Trophoblast cell (in vitro differentiated cells and primary cell): ENCODE measurements around the gene TC2N.
A peak's percentile ranks its signal among the peaks of the same experiment; 100 is the strongest.

ENCODE experiments used
- DNase-seq, 2 donors: peaks; one replicate each; pipeline ENCODE4 v3.0.0-alpha.2; 2016
- H2AFZ ChIP-seq: 2 replicates; pipeline ENCODE4 v1.6.1; 2013; ENCODE audit warnings: low read length, moderate library complexity, mild to moderate bottlenecking; ENCODE audit not compliant: insufficient read depth, poor library complexity
- H2AK5ac ChIP-seq: 2 replicates; pipeline ENCODE4 v1.6.1; 2013; ENCODE audit warnings: mild to moderate bottlenecking, low read length
- H2BK120ac ChIP-seq: 2 replicates; pipeline ENCODE4 v1.6.1; 2013; ENCODE audit warnings: low read length, mild to moderate bottlenecking, moderate library complexity; ENCODE audit not compliant: insufficient read depth, poor library complexity
- H2BK12ac ChIP-seq: 2 replicates; pipeline ENCODE4 v1.6.1; 2013; ENCODE audit warnings: mild to moderate bottlenecking, low read length, moderate library complexity
- H2BK5ac ChIP-seq: 2 replicates; pipeline ENCODE4 v1.6.1; 2013; ENCODE audit warnings: low read length, low read depth, moderate library complexity, mild to moderate bottlenecking; ENCODE audit not compliant: poor library complexity
- H3K14ac ChIP-seq: 2 replicates; pipeline ENCODE4 v1.6.1; 2013; ENCODE audit warnings: mild to moderate bottlenecking, low read length
- H3K18ac ChIP-seq: 2 replicates; pipeline ENCODE4 v1.6.1; 2013; ENCODE audit warnings: mild to moderate bottlenecking, low read length
- H3K23ac ChIP-seq: 2 replicates; pipeline ENCODE4 v1.6.1; 2013; ENCODE audit warnings: low read length
- H3K27ac ChIP-seq: 2 replicates; pipeline ENCODE4 v1.5.1; 2013; ENCODE audit warnings: low read depth, mild to moderate bottlenecking, inconsistent platforms, low read length, moderate library complexity
- H3K27me3 ChIP-seq: 2 replicates; pipeline ENCODE4 v1.6.1; 2013; ENCODE audit warnings: inconsistent platforms, mild to moderate bottlenecking, low read length, moderate library complexity; ENCODE audit not compliant: insufficient read depth
- H3K36me3 ChIP-seq, 2 experiments: 1 replicate in 1 of 2; 2 replicates in 1 of 2; pipeline ENCODE4 v1.6.1; 2013; ENCODE audit warnings: low read length in 2 of 2, mild to moderate bottlenecking in 2 of 2, moderate library complexity in 1 of 2; ENCODE audit not compliant: insufficient read depth in 2 of 2, control insufficient read depth in 1 of 2
- H3K4ac ChIP-seq: 2 replicates; pipeline ENCODE4 v1.6.1; 2013; ENCODE audit warnings: low read depth, mild to moderate bottlenecking, low read length, moderate library complexity
- H3K4me1 ChIP-seq, 2 experiments: 1 replicate in 1 of 2; 2 replicates in 1 of 2; pipeline ENCODE4 v1.6.1; 2013; ENCODE audit warnings: low read length in 2 of 2, mild to moderate bottlenecking in 2 of 2, moderate library complexity in 1 of 2; ENCODE audit not compliant: insufficient read depth in 2 of 2, control insufficient read depth in 1 of 2
- H3K4me2 ChIP-seq: 2 replicates; pipeline ENCODE4 v1.6.1; 2013; ENCODE audit warnings: inconsistent platforms, mild to moderate bottlenecking, low read length, moderate library complexity
- H3K4me3 ChIP-seq: 2 replicates; pipeline ENCODE4 v1.5.1; 2013; ENCODE audit warnings: mild to moderate bottlenecking, low read depth, low read length, inconsistent platforms
- H3K79me1 ChIP-seq: one replicate; pipeline ENCODE4 v1.6.1; 2013; ENCODE audit warnings: low read length
- H3K79me2 ChIP-seq: 2 replicates; pipeline ENCODE4 v1.6.1; 2013; ENCODE audit warnings: low read length, mild to moderate bottlenecking; ENCODE audit not compliant: control insufficient read depth, insufficient read depth, poor library complexity
- H3K9ac ChIP-seq: 2 replicates; pipeline ENCODE4 v1.6.1; 2013; ENCODE audit warnings: mild to moderate bottlenecking, low read length
- H3K9me3 ChIP-seq: 2 replicates; pipeline ENCODE4 v1.6.1; 2013; ENCODE audit warnings: low read depth, mild to moderate bottlenecking, control low read depth, inconsistent platforms, low read length; ENCODE audit not compliant: insufficient read depth
- H4K12ac ChIP-seq: 2 replicates; pipeline ENCODE4 v1.6.1; 2013; ENCODE audit warnings: low read depth, mild to moderate bottlenecking, low read length, moderate library complexity
- H4K8ac ChIP-seq: 2 replicates; pipeline ENCODE4 v1.6.1; 2013; ENCODE audit warnings: low read depth, mild to moderate bottlenecking, low read length, moderate library complexity
- H4K91ac ChIP-seq: one replicate; pipeline ENCODE4 v1.6.1; 2013; ENCODE audit warnings: low read depth, mild to moderate bottlenecking, low read length, moderate library complexity
- WGBS: extraction: QIAGEN DNeasy Blood & Tissue Kit; methylation state at CpG from one replicate; pipeline ENCODE4 v1.1.7; 2013; ENCODE audit warnings: missing lambda C conversion rate; ENCODE audit not compliant: insufficient read length, insufficient coverage; ENCODE audit errors: extremely low coverage; 5-methylcytosine and 5-hydroxymethylcytosine counted together

The TC2N gene

GRCh38 chr14:91877376-91877915, 10.1 kb upstream of the TC2N start:
- Histone ChIP-seq H3K4me3 (no peak overlapping the region), H3K14ac (no peak overlapping the region)

DNA sequence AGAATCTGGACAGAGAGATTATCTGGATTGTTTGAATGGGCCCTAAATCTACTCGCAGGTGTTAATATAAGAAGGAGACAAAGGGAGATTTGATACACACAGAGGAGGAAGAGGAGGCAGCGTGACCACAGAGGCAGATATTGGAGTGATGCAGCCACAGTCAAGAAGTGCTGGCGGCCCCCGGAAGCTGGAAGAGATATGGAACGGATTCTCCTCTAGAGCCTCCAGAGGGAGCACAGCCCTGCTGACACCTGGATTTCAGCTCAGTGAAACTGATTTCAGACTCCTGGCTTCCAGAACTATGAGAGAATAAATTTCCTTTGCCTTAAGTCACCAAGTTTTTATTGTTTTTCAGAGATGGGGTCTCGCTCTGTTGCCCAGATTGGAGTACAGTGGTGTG, 9.2 kb upstream of the TC2N start:
- Histone ChIP-seq H4K8ac (no peak overlapping the region), H3K18ac (no peak overlapping the region), H2BK12ac (no peak overlapping the region), H2AK5ac (no peak overlapping the region), H3K36me3 (no peaks in the 10 kb centered on the region), H3K27ac (no peak overlapping the region), H2BK5ac (no peak overlapping the region), H3K79me1 (no peaks in the 10 kb centered on the region), H3K27me3 (no peaks in the 10 kb centered on the region), H3K4ac (no peak overlapping the region), H3K9me3 (peaks cover 4% of the 10 kb centered on the region), H3K4me1 (no peaks in the 10 kb centered on the region), H2AFZ (no peak overlapping the region), H3K23ac (no peak overlapping the region), H4K91ac (no peak overlapping the region), H2BK120ac (no peak overlapping the region), H3K9ac (no peak overlapping the region), H3K4me2 (no peak overlapping the region), H3K79me2 (no peaks in the 10 kb centered on the region), H3K14ac (no peak overlapping the region), H3K4me3 (no peak overlapping the region), H4K12ac (no peak overlapping the region)
- no peak for DNase-seq
- no CpG with 5 or more reads among the region's 6 CpGs for WGBS

More at GRCh38 chr14:91877376-91877915, 10.1 kb upstream of the TC2N start:
- Histone ChIP-seq H3K27ac (no peak overlapping the region), H3K79me1 (no peaks in the 10 kb centered on the region), H4K8ac (no peak overlapping the region), H3K9ac (no peak overlapping the region), H3K27me3 (no peaks in the 10 kb centered on the region), H3K79me2 (no peaks in the 10 kb centered on the region), H2BK5ac (no peak overlapping the region), H4K91ac (no peak overlapping the region), H2BK12ac (no peak overlapping the region), H3K36me3 (no peaks in the 10 kb centered on the region), H3K4me1 (no peaks in the 10 kb centered on the region), H2AK5ac (no peak overlapping the region), H3K9me3 (peaks cover 4% of the 10 kb centered on the region), H3K18ac (no peak overlapping the region), H4K12ac (no peak overlapping the region), H3K23ac (no peak overlapping the region), H3K4ac (no peak overlapping the region), H2BK120ac (no peak overlapping the region), H3K4me2 (no peak overlapping the region), H2AFZ (no peak overlapping the region)
- WGBS: no CpG with 5 or more reads among the region's 13 CpGs
- DNase-seq: peak; percentile 63 to 85

- Histone ChIP-seq H3K4me2 (no peak overlapping the region), H3K79me2 (no peaks in the 10 kb centered on the region), H3K27ac (no peak overlapping the region), H3K27me3 (no peaks in the 10 kb centered on the region), H3K9ac (no peak overlapping the region), H3K4me1 (no peaks in the 10 kb centered on the region), H2AFZ (no peak overlapping the region), H4K12ac (no peak overlapping the region), H3K9me3 (peaks cover 4% of the 10 kb centered on the region), H3K18ac (no peak overlapping the region), H3K14ac (no peak overlapping the region), H3K23ac (no peak overlapping the region), H3K4me3 (no peak overlapping the region), H2BK5ac (no peak overlapping the region), H4K91ac (no peak overlapping the region), H2AK5ac (no peak overlapping the region), H3K36me3 (no peaks in the 10 kb centered on the region), H3K4ac (no peak overlapping the region), H3K79me1 (no peaks in the 10 kb centered on the region), H4K8ac (no peak overlapping the region), H2BK12ac (no peak overlapping the region), H2BK120ac (no peak overlapping the region)
- DNase-seq: no peak
- no CpG with 5 or more reads among the region's 9 CpGs for WGBS
Observed at GRCh38 chr14:91875525-91876286, 8.4 kb upstream of the TC2N start.

GRCh38 chr14:91873471-91874415, 6.4 kb upstream of the TC2N start:
- no peaks in the 10 kb centered on the region for H3K79me2 ChIP-seq
- WGBS: no CpG with 5 or more reads among the region's 15 CpGs
- no peak overlapping the region for H2AK5ac ChIP-seq
- H3K79me1 ChIP-seq: no peaks in the 10 kb centered on the region
- H3K27me3 ChIP-seq: no peaks in the 10 kb centered on the region
- H3K18ac ChIP-seq: no peak overlapping the region
- no peak overlapping the region for H3K27ac ChIP-seq
- H3K4me2 ChIP-seq: no peak overlapping the region
- DNase-seq: no peak
- no peaks in the 10 kb centered on the region for H3K36me3 ChIP-seq
- H3K4me1 ChIP-seq: peaks cover 0 to 5% of the 10 kb centered on the region in 2 experiments
- H2BK12ac ChIP-seq: no peak overlapping the region
- H2BK120ac ChIP-seq: no peak overlapping the region
- H3K14ac ChIP-seq: no peak overlapping the region
- H2BK5ac ChIP-seq: no peak overlapping the region
- H3K9me3 ChIP-seq: peaks cover 4% of the 10 kb centered on the region
- H4K12ac ChIP-seq: no peak overlapping the region
- H2AFZ ChIP-seq: no peak overlapping the region
- no peak overlapping the region for H3K23ac ChIP-seq
- no peak overlapping the region for H3K4ac ChIP-seq
- H4K91ac ChIP-seq: no peak overlapping the region
- H3K9ac ChIP-seq: no peak overlapping the region
- H3K4me3 ChIP-seq: no peak overlapping the region
- no peak overlapping the region for H4K8ac ChIP-seq
